NK-92 treated with Interleukin-12 subunit alpha and Interleukin-12 subunit beta, amount 100 ng/mL, for 24 hours (cell line): ENCODE data around the gene SLC2A6.

Source experiments
- DNase-seq: peaks from one replicate; lab custom pipeline; 2025; lab: John Stamatoyannopoulos, UW

SLC2A6 gene

DNA sequence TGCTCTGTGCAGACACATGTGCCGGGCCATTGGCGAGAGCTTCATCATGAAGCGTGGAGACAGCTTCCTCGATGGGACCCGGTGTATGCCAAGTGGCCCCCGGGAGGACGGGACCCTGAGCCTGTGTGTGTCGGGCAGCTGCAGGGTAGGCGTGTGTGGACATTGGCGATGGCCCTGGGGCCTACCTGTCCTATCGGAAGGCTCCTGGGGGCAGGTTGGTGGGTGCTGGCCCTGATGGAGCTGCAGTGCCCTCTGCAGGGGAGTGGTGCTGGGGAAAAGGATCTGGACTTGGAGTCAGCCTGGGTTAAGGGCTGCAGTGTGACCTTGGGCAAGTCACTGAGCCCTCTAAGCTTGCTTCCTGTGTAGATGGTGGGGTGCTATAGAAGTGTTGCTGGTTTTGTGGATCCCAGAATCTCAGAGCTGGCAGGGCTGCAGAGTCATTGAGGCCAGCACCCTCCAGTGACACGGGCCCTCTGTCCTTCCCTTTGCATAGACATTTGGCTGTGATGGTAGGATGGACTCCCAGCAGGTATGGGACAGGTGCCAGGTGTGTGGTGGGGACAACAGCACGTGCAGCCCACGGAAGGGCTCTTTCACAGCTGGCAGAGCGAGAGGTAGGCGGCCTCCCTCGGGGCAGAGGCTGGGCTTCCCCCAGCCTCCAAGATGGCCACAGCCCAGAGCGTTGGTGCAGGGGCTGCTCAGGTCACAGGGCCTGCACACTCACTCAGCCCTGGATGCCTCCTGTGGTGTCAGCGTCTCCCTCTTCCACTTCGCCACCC lies 41.0 kb downstream of the SLC2A6 start:
- no peak for DNase-seq

DNA sequence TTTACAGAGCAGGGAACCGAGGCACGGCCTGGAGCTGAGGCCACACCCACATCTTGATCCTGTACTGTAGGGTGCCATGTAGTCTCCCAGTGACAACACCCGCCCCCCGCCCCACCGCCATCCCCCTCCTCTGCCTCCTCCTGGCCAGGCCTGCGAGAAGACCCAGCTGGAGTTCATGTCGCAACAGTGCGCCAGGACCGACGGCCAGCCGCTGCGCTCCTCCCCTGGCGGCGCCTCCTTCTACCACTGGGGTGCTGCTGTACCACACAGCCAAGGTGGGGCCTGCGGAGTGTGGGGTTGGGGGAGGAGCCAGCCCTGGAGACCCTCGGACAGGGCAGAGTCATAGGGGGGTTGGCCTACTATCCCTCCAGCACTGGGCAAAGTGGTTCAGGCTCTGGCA lies 42.2 kb downstream of the SLC2A6 start:
- no peak for DNase-seq

DNA sequence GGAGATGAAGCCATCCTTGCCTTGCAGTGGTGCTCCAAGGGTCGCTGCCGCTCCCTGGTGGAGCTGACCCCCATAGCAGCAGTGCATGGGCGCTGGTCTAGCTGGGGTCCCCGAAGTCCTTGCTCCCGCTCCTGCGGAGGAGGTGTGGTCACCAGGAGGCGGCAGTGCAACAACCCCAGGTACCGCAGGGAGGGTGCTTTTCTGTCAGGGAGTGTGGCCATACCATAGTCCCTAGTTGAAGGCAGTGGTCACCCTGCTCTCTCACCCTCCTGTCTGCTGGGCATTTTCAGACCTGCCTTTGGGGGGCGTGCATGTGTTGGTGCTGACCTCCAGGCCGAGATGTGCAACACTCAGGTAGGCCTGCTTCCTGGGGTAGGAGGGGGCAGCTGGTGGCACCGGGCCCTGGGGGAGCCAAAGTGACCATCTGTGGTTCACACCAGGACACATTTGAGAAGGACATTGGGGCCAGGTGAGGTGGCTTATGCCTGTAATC lies 45.5 kb downstream of the SLC2A6 start:
- no peak for DNase-seq

DNA sequence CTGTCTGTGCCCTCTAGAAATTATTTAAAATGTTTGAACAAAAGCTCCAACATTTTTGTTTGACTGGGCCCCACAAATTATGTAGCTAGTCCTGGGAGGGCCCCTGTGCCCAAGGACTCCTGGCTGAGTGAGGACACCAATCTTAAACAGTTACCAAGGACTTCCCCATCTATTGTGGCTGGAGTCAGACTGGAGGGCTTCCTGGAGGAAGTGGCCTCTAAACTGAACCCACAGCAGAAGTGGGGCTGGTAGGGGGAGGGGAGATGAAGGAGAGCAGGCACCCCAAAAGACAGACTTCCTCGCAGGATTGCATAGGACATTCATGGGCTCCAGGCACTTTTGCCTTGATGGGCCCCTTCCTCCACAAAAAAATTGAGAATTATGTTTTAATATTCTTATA lies 48.7 kb downstream of the SLC2A6 start:
- DNase-seq: no peak

DNA sequence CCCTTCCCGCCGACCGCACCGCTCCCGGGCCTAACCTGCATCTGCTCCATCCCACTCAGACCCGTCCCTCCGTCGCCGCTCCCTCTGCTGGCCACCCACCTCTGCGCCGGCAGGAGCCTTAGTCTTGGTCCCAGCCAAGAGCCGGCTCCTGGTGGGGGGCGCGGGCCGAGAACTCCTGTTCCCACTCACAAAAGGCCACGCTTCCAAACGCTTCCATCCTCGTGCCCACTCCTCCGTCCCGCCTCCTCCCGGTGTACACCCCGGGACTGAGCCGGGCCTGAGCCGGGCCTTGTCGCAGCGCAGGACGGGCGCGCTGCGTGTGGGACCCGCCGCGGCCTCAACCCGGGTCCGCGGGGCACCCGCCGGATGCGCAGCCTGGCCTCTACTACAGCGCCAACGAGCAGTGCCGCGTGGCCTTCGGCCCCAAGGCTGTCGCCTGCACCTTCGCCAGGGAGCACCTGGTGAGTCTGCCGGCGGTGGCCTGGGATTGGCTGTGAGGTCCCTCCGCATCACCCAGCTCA lies 49.2 kb downstream of the SLC2A6 start:
- DNase-seq: no peak

DNA sequence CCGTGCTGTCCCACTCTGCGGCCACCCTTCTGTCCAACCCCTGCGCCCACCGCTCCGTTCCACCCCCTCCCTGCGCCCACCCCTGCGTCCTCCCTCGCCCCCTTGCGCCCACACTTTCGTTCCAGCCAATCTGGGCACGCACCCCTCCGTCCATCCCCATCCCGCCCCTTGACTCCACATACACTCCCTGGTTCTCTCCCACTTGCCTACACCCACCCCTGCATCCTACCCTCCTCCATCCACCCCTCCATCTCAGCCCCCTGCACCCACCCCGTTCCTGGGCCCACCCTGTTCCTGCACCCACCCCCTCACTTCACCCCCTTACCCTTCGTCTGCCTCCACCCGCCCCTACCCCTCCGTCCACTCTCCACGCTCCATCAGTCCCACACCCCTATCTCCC lies 49.7 kb downstream of the SLC2A6 start:
- DNase-seq: no peak

DNA sequence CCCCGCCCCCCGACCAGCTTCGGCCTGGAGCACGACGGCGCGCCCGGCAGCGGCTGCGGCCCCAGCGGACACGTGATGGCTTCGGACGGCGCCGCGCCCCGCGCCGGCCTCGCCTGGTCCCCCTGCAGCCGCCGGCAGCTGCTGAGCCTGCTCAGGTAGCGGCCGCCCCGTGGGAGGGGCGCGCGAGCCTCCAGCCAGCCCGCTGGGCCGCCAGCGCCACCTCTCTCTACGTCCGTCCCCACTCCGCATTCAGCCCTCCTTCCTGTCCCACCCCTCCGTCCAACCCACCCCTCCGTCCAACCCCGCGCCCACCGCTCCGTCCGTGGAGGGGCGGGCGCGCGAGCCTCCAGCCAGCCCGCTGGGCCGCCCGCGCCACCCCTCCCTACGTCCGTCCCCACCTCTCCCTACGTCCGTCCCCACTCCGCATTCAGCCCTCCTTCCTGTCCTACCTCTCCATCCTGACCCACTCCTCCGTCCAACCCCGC lies 50.2 kb downstream of the SLC2A6 start:
- no peak for DNase-seq

DNA sequence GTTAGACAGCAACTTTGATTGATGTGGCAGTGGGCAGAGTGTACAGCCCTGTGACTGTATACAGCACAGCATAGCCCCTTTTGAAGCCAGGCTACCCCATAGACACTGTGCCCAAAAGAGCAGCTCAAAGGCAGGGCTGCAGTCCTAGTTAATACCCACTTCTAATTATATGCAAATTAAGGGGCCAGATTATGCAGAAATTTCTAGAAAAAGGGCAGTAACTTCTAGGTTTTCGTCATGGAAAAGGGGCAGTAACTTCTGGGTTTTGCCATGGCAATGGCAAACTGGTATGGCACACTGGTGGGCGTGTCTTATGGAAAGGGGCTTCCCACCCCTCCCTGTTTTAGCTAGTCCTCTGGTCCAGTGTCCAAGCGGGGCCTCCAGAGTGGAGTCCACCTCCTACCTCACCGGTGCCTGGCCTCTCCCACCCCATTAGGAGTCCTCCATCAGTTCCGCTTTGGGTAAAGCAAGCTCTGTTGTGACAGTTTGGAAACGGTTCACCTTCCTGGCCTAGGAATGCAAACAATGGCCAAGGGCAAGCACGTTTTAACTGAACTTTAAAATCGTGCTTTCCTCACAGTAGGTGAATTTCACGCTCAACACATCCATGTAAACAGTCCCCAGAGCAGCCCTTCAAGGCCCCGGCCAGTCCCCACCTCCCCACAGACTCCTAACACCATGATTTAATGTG lies 51.1 kb downstream of the SLC2A6 start:
- no peak for DNase-seq

DNA sequence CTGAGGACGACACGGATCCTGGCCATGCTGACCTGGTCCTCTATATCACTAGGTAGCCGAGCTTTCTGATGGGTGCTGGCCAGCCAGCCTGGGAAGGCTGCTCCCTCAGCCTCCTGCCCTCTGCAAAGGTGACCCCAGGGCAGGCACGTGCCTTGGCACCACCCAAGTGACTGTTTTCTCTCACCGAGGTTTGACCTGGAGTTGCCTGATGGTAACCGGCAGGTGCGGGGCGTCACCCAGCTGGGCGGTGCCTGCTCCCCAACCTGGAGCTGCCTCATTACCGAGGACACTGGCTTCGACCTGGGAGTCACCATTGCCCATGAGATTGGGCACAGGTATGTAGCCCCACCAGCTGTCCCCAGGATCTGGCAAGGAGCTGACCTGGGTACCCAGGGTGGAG lies 52.9 kb downstream of the SLC2A6 start:
- DNase-seq: no peak

DNA sequence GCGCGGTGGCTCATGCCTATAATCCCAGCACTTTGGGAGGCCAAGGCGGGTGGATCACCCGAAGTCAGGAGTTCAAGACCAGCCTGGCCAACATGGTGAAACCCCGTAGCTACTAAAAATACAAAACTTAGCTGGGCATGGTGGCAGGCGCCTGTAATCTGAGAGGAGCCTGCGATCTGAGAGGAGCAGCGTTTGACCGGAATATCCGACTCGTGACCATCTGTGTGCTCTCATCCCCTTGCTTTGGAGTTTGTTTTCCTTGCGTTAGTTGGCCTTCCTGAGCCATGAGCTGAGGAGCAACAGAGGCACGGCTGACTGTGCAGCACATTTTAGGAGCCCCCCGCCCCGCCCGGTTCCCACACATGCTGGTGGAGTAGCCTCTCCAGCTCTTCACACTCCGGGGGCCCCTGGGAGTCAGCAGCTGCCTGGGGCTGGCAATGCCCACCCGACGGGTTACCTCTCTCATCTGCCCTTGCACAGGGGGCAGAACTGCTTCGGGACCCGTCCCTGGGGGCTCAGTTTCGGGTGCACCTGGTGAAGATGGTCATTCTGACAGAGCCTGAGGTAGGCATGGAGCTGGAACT lies 53.8 kb downstream of the SLC2A6 start:
- no peak for DNase-seq

DNA sequence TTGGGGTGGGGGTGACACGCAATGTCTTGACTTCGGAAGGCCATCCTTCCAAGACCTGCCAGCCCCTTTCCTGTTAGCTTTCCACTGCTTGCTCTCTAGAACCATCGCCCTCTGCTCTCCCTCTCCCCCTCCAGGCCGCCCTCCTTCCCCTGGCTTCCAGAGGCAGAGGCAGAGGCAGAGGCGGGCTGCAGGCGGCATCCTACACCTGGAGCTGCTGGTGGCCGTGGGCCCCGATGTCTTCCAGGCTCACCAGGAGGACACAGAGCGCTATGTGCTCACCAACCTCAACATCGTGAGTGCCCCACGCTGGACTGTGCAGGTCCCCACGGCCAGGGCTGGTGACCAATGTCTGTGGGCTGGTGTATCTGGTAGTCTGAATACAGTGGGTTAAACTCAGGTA lies 54.7 kb downstream of the SLC2A6 start:
- no peak for DNase-seq

DNA sequence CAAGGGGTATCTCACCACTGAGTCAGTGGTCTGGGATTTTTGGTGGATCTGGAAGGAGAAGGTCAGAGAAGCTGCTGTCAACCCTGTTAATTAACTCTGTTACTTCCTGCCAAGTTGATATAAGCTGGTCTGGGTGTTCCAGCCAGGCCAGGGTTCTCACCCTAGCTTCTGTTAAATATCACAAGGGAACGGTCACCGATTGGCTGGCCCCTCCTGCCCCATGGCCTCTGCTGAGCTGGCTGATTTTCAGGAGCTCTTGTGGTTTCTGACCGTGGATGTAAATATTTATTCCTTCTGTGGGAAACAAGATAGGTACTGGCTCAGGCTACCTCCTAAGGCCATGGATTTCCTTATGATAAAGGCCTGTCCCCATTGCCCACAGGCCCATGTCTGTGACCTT lies 55.7 kb downstream of the SLC2A6 start:
- DNase-seq: no peak

DNA sequence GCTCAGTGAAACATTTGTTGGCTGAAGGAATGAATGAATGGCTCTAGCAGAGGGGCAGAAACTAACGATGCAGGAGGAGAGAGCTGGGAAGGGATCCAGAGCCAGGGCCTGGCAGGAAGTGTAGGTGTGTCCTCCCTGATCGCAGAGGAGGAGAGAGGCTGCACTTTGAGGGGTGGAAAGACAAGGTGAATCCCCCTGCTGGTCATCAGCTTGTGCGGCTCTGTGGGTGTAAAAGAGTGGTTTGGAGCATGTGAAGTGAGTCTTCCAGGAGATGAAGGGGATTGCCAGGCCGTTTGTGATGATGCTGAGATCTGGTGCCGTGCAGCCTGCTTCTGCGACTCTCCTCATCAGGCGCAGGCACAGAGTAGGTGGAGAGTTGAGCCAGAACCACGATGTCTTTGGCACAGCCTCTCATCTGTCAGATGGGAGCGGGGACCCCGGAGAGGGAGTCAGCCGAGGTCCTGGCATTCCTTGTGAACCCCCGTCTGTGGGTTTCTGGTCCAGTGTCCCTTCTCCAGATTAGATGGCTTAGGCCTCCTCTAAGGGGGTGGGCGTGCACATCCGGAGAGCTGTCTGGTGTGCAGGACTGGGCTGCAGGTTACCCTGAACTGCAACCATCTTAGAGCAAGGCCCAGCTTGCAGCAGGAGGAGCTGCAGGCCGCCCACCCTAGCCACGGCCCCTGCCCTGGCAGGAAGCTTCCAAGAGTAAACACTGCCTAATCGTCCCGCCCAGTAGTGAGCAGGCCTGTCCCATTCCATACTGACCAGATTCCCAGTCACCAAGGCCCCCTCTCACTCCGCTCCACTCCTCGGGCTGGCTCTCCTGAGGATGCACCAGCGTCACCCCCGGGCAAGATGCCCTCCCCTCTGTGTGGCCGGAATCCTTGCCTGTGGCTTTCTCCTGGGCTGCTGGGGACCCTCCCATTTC lies 57.0 kb downstream of the SLC2A6 start, which contains the start of gene ADAMTS13:
TSS of gene ADAMTS13 (plus strand) at position 753 of the 928 bp plus-strand sequence. CDS start at position 830, 77 bp downstream.
- no peak for DNase-seq
